ENCODE results near the gene CDH13.

The CDH13 gene

DNA sequence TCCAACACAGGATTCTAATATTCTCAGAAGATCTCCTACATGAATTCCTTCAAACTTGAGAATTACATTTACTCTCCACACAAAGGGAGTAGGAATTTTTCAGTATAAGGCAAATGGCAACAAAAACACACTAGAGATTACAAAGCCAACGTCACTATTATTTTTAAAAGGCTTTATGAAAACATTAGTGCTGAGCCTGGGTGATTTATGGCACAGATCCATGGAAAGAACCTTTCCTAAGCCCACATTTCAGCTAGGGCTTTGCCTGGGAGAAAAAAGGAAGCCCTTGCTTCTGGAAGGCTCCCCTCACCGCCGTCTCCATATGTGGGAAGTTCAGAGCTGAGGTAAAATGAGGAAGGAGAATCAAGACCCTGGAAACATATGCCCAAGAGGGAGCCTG, 681.6 kb downstream of the CDH13 start:
- no peak for ATAC-seq (ENCODE audit: insufficient read depth, low read depth)
- DNase-seq, result no peak
- Histone ChIP-seq H3K9me3 (ENCODE audit: insufficient read depth, low read length, severe bottlenecking) (no peaks in the 10 kb centered on the region), H3K27me3 (ENCODE audit: insufficient read depth, low read length, poor library complexity) (peaks cover 3% of the 10 kb centered on the region), H3K79me2 (ENCODE audit: insufficient read depth, low read length) (no peaks in the 10 kb centered on the region), H3K4me1 (ENCODE audit: insufficient read depth, low read length) (no peaks in the 10 kb centered on the region), H4K20me1 (ENCODE audit: insufficient read depth, low read length) (no peaks in the 10 kb centered on the region), H2AFZ (ENCODE audit: low read depth, low read length) (no peak overlapping the region), H3K4me2 (ENCODE audit: insufficient read depth, low read length) (no peak overlapping the region), H3K27ac (ENCODE audit: low read length) (no peak overlapping the region), H3K9ac (ENCODE audit: low read depth, low read length) (no peak overlapping the region), H3K4me3 (ENCODE audit: low read depth in 1 of 2, low read length in 2 of 2) (no peak overlapping the region), H3K36me3 (ENCODE audit: insufficient read depth, low read length) (no peaks in the 10 kb centered on the region)
- TF ChIP-seq, protein P1, sequence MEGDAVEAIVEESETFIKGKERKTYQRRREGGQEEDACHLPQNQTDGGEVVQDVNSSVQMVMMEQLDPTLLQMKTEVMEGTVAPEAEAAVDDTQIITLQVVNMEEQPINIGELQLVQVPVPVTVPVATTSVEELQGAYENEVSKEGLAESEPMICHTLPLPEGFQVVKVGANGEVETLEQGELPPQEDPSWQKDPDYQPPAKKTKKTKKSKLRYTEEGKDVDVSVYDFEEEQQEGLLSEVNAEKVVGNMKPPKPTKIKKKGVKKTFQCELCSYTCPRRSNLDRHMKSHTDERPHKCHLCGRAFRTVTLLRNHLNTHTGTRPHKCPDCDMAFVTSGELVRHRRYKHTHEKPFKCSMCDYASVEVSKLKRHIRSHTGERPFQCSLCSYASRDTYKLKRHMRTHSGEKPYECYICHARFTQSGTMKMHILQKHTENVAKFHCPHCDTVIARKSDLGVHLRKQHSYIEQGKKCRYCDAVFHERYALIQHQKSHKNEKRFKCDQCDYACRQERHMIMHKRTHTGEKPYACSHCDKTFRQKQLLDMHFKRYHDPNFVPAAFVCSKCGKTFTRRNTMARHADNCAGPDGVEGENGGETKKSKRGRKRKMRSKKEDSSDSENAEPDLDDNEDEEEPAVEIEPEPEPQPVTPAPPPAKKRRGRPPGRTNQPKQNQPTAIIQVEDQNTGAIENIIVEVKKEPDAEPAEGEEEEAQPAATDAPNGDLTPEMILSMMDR (IDR thresholded peaks at IDR 0.05; ENCODE audit: borderline replicate concordance, extremely low read depth, low read length, poor library complexity, severe bottlenecking), result no peak
- no peak for TF ChIP-seq EZH2 (IDR thresholded peaks at IDR 0.05; ENCODE audit: borderline replicate concordance, low read depth, low read length, severe bottlenecking)

DNA sequence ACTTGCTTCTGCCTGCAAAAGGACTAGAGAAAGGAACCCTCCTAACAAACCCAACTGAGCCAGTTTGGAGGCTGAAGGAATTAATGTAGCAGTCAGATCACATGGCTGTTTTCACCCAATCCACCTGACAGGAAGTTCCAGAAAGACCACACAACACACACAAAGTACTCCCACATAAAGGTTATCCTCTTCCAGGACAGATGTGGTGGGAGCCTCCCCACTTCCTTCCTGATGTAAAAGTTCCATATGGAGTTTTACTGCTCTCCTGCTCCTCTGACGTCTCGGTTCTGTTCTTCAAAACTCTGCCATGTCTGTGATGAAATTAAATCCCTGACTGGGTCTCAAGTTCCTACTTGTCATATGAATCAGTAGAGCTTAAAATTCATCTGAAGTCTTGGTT, 684.0 kb downstream of the CDH13 start:
- no peaks in the 10 kb centered on the region for H3K9me3 ChIP-seq (ENCODE audit: insufficient read depth, low read length, severe bottlenecking)
- no peak overlapping the region for H3K4me2 ChIP-seq (ENCODE audit: insufficient read depth, low read length)
- TF ChIP-seq EZH2 (IDR thresholded peaks at IDR 0.05; ENCODE audit: borderline replicate concordance, low read depth, low read length, severe bottlenecking), result no peak
- TF ChIP-seq, protein P1 (IDR thresholded peaks at IDR 0.05; ENCODE audit: borderline replicate concordance, extremely low read depth, low read length, poor library complexity, severe bottlenecking), result no peak
- H3K27me3 ChIP-seq (ENCODE audit: insufficient read depth, low read length, poor library complexity), result peaks cover 3% of the 10 kb centered on the region
- H3K9ac ChIP-seq (ENCODE audit: low read depth, low read length), result no peak overlapping the region
- no peaks in the 10 kb centered on the region for H3K4me1 ChIP-seq (ENCODE audit: insufficient read depth, low read length)
- H3K27ac ChIP-seq (ENCODE audit: low read length), result no peak overlapping the region
- DNase-seq (no peak), ATAC-seq (ENCODE audit: insufficient read depth, low read depth) (no peak)
- no peaks in the 10 kb centered on the region for H3K36me3 ChIP-seq (ENCODE audit: insufficient read depth, low read length)
- H3K4me3 ChIP-seq (ENCODE audit: low read depth in 1 of 2, low read length in 2 of 2), result no peak overlapping the region
- no peaks in the 10 kb centered on the region for H4K20me1 ChIP-seq (ENCODE audit: insufficient read depth, low read length)
- H2AFZ ChIP-seq (ENCODE audit: low read depth, low read length), result no peak overlapping the region
- no peaks in the 10 kb centered on the region for H3K79me2 ChIP-seq (ENCODE audit: insufficient read depth, low read length)

DNA sequence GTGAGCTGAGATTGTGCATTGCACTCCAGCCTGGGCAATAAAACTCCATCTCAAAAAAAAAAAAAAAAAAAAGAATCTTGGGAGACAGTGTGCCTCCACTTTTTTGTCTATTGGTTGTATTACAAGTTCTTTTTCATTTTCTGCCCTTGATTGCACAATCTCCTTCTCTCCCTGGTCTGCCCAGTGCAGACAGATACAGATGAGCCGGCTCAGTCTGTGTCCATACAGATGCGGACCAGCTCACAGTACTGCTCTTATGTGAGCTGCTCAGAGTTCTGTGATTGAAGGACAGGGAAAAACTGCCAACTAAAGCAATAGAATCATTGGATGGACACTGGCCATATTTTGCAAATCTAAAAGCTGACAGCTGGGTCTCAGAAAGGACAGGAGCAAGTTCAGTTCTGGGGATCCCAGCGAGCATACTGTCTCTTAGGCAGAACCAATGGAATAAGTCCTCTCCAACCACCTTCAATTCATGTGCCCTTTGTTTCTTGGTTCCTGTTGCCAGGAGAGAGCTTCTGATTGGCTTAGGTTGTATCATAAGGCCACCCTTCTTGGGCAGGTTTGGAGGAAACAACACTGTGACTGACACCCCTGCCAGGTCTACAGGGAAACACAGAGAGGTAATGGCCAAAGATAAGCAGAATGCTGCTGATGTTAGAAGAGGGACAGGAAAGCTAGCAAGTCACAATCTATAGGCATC, 685.4 kb downstream of the CDH13 start:
- no peak for DNase-seq
- H3K4me3 ChIP-seq (ENCODE audit: low read depth in 1 of 2, low read length in 2 of 2), result no peak overlapping the region
- no peaks in the 10 kb centered on the region for H3K36me3 ChIP-seq (ENCODE audit: insufficient read depth, low read length)

More for the DNA sequence above, 685.4 kb downstream of the CDH13 start:
- Histone ChIP-seq H4K20me1 (ENCODE audit: insufficient read depth, low read length) (no peaks in the 10 kb centered on the region), H3K79me2 (ENCODE audit: insufficient read depth, low read length) (no peaks in the 10 kb centered on the region), H3K27me3 (ENCODE audit: insufficient read depth, low read length, poor library complexity) (peaks cover 3% of the 10 kb centered on the region), H3K9ac (ENCODE audit: low read depth, low read length) (no peak overlapping the region), H3K4me2 (ENCODE audit: insufficient read depth, low read length) (no peak overlapping the region), H2AFZ (ENCODE audit: low read depth, low read length) (no peak overlapping the region), H3K4me1 (ENCODE audit: insufficient read depth, low read length) (no peaks in the 10 kb centered on the region), H3K9me3 (ENCODE audit: insufficient read depth, low read length, severe bottlenecking) (no peaks in the 10 kb centered on the region), H3K27ac (ENCODE audit: low read length) (no peak overlapping the region)
- ATAC-seq (ENCODE audit: insufficient read depth, low read depth), result no peak
- no peak for TF ChIP-seq EZH2 (IDR thresholded peaks at IDR 0.05; ENCODE audit: borderline replicate concordance, low read depth, low read length, severe bottlenecking)
- TF ChIP-seq, protein P1 (IDR thresholded peaks at IDR 0.05; ENCODE audit: borderline replicate concordance, extremely low read depth, low read length, poor library complexity, severe bottlenecking), result no peak
